ENCODE measurements around the gene ZNF284. TPM values are rescaled to one million over a fixed set of nuclear protein-coding genes. Genes with fewer than 3 reads are reported as not detected.

Gene ZNF284
- total RNA-seq, 3 donors from 2014 or later (not counting 1 experiment from before 2014, with no cell fraction given), result 3.2 to 4.6 (median 3.8) TPM

GRCh38 chr19:44050740-44051649 is 21.0 kb upstream of the ZNF284 start:
- ATAC-seq, result peak in 2 of 3 donors; percentile 57 to 74
- peaks cover 10% of the 10 kb centered on the region for H3K4me1 ChIP-seq (ENCODE audit: control insufficient read depth, insufficient read depth, low read length)
- peaks cover 3% of the 10 kb centered on the region for H3K27me3 ChIP-seq (ENCODE audit: control insufficient read depth, insufficient read depth, low read length)
- peak overlapping the region; percentile 74 for H3K4me3 ChIP-seq (ENCODE audit: low read length)
- no peak overlapping the region for H3K27ac ChIP-seq (ENCODE audit: low read length)
- H3K36me3 Mint-ChIP-seq, result no peaks in the 10 kb centered on the region
- H3K4me3 Mint-ChIP-seq, result peak overlapping the region; percentile 96
- peaks cover 3% of the 10 kb centered on the region for H3K36me3 ChIP-seq (ENCODE audit: control insufficient read depth, insufficient read depth, low read length)
- intact Hi-C loops (cut with micrococcal nuclease), result no loop called here
- peak in 1 of 2 donors; percentile 47 for DNase-seq
- peaks cover 23 to 29% of the 10 kb centered on the region in 2 donors for H3K4me1 Mint-ChIP-seq
- H3K9me3 ChIP-seq (ENCODE audit: control insufficient read depth, insufficient read depth, low read length), result no peaks in the 10 kb centered on the region
- peak overlapping the region; percentile 79 to 87 for H3K27ac Mint-ChIP-seq
- no peak for TF ChIP-seq CTCF (IDR thresholded peaks at IDR 0.05)
- peaks cover 17 to 26% of the 10 kb centered on the region in 2 donors for H3K27me3 Mint-ChIP-seq (ENCODE audit: low read depth in 2 of 2)
- no peaks in the 10 kb centered on the region for H3K9me3 Mint-ChIP-seq
- WGBS (ENCODE audit: insufficient coverage), result 21% methylated on average over 21 of the region's 21 CpGs

GRCh38 chr19:44051650-44052402 is 20.1 kb upstream of the ZNF284 start, which contains the start of gene ZNF223:
Gene ZNF223 (plus strand): TSS chr19:44052036. CDS start chr19:44055177, 3,141 bp downstream.
- Histone ChIP-seq H3K27me3 (ENCODE audit: control insufficient read depth, insufficient read depth, low read length) (peaks cover 2% of the 10 kb centered on the region), H3K4me3 (ENCODE audit: low read length) (peak within 1 kb of the TSS; percentile 74), H3K4me1 (ENCODE audit: control insufficient read depth, insufficient read depth, low read length) (peaks cover 10% of the 10 kb centered on the region), H3K9me3 (ENCODE audit: control insufficient read depth, insufficient read depth, low read length) (no peaks in the 10 kb centered on the region), H3K36me3 (ENCODE audit: control insufficient read depth, insufficient read depth, low read length) (peaks cover 4% of the 10 kb centered on the region), H3K27ac (ENCODE audit: low read length) (peak within 1 kb of the TSS; percentile 22)
- Mint-ChIP-seq H3K4me1 (peaks cover 23 to 29% of the 10 kb centered on the region in 2 donors), H3K4me3 (peak within 1 kb of the TSS; percentile 96), H3K9me3 (no peaks in the 10 kb centered on the region), H3K27ac (peak within 1 kb of the TSS; percentile 79 to 87), H3K36me3 (no peaks in the 10 kb centered on the region), H3K27me3 (ENCODE audit: low read depth in 2 of 2) (peaks cover 13 to 23% of the 10 kb centered on the region in 2 donors)
- TF ChIP-seq CTCF (IDR thresholded peaks at IDR 0.05), result no peak
- peak; percentile 41 to 79 (median 69) for ATAC-seq
- DNase-seq, result peak; percentile 23 to 73
- intact Hi-C loops (cut with micrococcal nuclease), result no loop called here
- WGBS (ENCODE audit: insufficient coverage), result 3% methylated on average over 38 of the region's 38 CpGs

- WGBS (ENCODE audit: insufficient coverage), result 95% methylated on average over 5 of the region's 5 CpGs
- no peak overlapping the region for H3K4me3 Mint-ChIP-seq
- TF ChIP-seq CTCF (IDR thresholded peaks at IDR 0.05), result no peak
- peaks cover 9% of the 10 kb centered on the region for H3K4me1 ChIP-seq (ENCODE audit: control insufficient read depth, insufficient read depth, low read length)
- peaks cover 6% of the 10 kb centered on the region for H3K36me3 ChIP-seq (ENCODE audit: control insufficient read depth, insufficient read depth, low read length)
- H3K27ac ChIP-seq (ENCODE audit: low read length), result no peak overlapping the region
- no peaks in the 10 kb centered on the region for H3K27me3 ChIP-seq (ENCODE audit: control insufficient read depth, insufficient read depth, low read length)
- DNase-seq, result no peak
- H3K4me3 ChIP-seq (ENCODE audit: low read length), result no peak overlapping the region
- no peaks in the 10 kb centered on the region for H3K9me3 ChIP-seq (ENCODE audit: control insufficient read depth, insufficient read depth, low read length)
- H3K9me3 Mint-ChIP-seq, result no peaks in the 10 kb centered on the region
- no peak overlapping the region for H3K27ac Mint-ChIP-seq
- intact Hi-C loops (cut with micrococcal nuclease), result no loop called here
- ATAC-seq, result no peak
- no peaks in the 10 kb centered on the region for H3K36me3 Mint-ChIP-seq
- H3K27me3 Mint-ChIP-seq (ENCODE audit: low read depth in 2 of 2), result no peaks in the 10 kb centered on the region
- peaks cover 19 to 22% of the 10 kb centered on the region in 2 donors for H3K4me1 Mint-ChIP-seq
These were observed 16.1 kb upstream of the ZNF284 start for GRCh38 chr19:44055870-44056269.

Data from natural killer cell (primary cell).